Activated CD4-positive, alpha-beta T cell treated with anti-CD3 and anti-CD28 coated beads for 36 hours (primary cell): ENCODE measurements around the gene SH2B3. TPM values are rescaled to one million over a fixed set of nuclear protein-coding genes. Genes with fewer than 3 reads are reported as not detected.
"Not testable (repeated sequence)": the region's sequence is repeated elsewhere in the genome, so short reads cannot be mapped to it uniquely, and the experiment has no call there.

ENCODE experiments used
- ATAC-seq: fragments of 200-7000 bp; cut with Tn5 transposase; one replicate; pipeline ENCODE4 v1.10.0; 2021; ENCODE audit warnings: mild to moderate bottlenecking, moderate library complexity
- CTCF ChIA-PET: fragments of 350-600 bp; sonication (Branson Sonifier 250); formaldehyde crosslinking; loops from one replicate; lab custom pipeline; 2021; ENCODE audit warnings: antibody characterized with exemption; lab: Charles Lee
- POLR2A ChIA-PET: fragments of 350-600 bp; sonication (Branson Sonifier 250); formaldehyde crosslinking; loops from one replicate; lab custom pipeline; 2021; ENCODE audit warnings: antibody characterized with exemption, inconsistent platforms; lab: Charles Lee
- DNase-seq: peaks from one replicate; pipeline ENCODE4 v3.0.0-alpha.2; 2020
- H3K27ac Mint-ChIP-seq: one replicate; pipeline ENCODE4 v1.8.0; 2021; ENCODE audit warnings: mixed read lengths
- H3K27me3 Mint-ChIP-seq: one replicate; pipeline ENCODE4 v1.8.0; 2021; ENCODE audit warnings: mixed read lengths
- H3K36me3 Mint-ChIP-seq: one replicate; pipeline ENCODE4 v1.8.0; 2021; ENCODE audit warnings: low read depth, mixed read lengths
- H3K4me1 Mint-ChIP-seq: one replicate; pipeline ENCODE4 v1.8.0; 2021; ENCODE audit warnings: mixed read lengths
- H3K4me3 Mint-ChIP-seq: one replicate; pipeline ENCODE4 v1.8.0; 2021; ENCODE audit warnings: mild to moderate bottlenecking, moderate library complexity, mixed read lengths
- H3K9me3 Mint-ChIP-seq: one replicate; pipeline ENCODE4 v1.8.0; 2021; ENCODE audit warnings: low read depth, mixed read lengths
- intact Hi-C, 2 experiments: fragments of 100-400 bp; cut with DNase I in 1 of 2; cut with micrococcal nuclease in 1 of 2; formaldehyde crosslinking; loops; one replicate each; pipeline versions ENCODE4 v1.14.2 to v1.15.1; 2022 to 2024; cut with DNase I, micrococcal nuclease
- total RNA-seq, 2 experiments: library from RNA; stranded (reverse); gene quantifications; one replicate each; pipeline ENCODE4 v1.2.3, GENCODE V29; 2021

SH2B3 gene
- total RNA-seq, 2 experiments from 2014 or later = 29.2 to 32.7 TPM

DNA sequence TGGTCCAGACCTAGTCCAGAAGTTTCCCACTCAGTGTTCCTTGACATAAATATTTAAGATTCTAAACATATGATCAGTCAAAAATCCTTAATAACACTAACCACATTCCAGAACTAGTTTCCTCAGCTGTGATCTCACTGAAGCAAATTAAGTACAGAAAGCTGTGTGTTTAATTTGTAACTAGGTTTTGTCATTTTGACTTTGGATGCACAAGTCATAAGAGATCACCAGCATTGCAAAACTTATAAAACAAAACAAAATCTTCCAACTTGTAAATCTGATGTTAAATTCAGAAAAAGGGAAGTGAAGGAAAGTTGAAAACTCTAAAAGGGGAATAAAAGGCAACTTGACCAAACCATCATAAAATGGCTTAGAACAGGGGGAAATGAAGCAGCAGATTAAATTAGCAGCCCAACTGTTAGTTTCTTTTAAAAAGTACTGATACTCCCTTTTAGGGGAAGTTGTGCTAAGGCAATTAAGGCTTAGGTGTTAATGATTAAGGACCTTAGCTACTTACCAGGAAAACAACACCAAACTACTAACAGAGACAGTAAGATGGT is 56.6 kb downstream of the SH2B3 start:
- intact Hi-C loops = no loop called here
- ATAC-seq = no peak
- peak overlapping the region; percentile 72 for H3K27ac Mint-ChIP-seq
- H3K4me1 Mint-ChIP-seq = no peaks in the 10 kb centered on the region
- H3K27me3 Mint-ChIP-seq = no peaks in the 10 kb centered on the region
- POLR2A ChIA-PET = no interaction called here
- H3K9me3 Mint-ChIP-seq = no peaks in the 10 kb centered on the region
- peaks cover 5% of the 10 kb centered on the region for H3K36me3 Mint-ChIP-seq
- no peak for DNase-seq
- no peak overlapping the region for H3K4me3 Mint-ChIP-seq
- CTCF ChIA-PET = interaction anchor here (1.5 to 24.4 kb wide), 4 partner anchors 9 to 60 kb away, joined by 3 to 890 read pairs (median 26); partner anchors contain the start of gene SH2B3

DNA sequence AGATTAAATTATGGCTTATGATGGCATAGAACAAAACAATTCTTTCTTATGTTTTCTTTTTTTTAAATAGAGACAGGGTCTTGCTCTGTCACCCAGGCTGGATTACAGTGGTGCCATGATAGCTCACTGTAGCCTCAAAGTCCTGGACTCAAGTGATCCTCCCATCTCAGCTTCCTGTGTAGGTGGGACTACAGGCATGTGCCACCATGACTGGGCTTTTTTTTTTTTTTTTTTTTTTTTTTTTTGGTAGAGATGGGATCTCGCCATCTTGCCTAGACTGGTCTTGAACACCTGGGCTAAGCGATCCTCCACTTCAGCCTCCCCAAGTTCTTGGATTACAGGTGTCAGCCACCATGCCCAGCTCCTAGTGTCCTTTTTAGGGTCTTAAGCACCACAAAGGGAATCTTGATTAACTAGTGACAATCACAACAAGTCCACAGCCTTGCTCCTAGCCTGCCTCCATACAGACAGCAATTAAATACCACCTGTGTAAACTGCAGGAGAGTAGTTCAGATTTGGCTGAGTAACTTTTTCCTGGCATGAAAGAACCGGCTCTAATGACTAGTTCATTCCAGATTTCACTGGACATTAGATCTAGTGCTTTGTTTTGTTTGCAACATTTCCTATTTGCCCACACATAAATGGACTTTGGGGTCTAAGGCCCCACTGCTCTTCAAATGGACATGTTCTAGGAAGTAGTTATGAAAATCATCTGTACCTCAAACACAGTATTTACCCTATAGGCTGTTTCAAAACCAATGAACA is 61.6 kb downstream of the SH2B3 start:
- CTCF ChIA-PET = interaction anchor here (1.4 kb wide), 1 partner anchor 15 kb away, joined by 10 read pairs; no protein-coding TSS in a partner anchor
- no peak overlapping the region for H3K27ac Mint-ChIP-seq
- POLR2A ChIA-PET = interaction anchor here (0.7 kb wide), 1 partner anchor 22 kb away, joined by 4 read pairs; no protein-coding TSS in a partner anchor
- DNase-seq (no peak), ATAC-seq (no peak)
- H3K4me1 Mint-ChIP-seq = peaks cover 4% of the 10 kb centered on the region
- H3K9me3 Mint-ChIP-seq = no peaks in the 10 kb centered on the region
- intact Hi-C loops = no loop called here
- no peak overlapping the region for H3K4me3 Mint-ChIP-seq
- peaks cover 25% of the 10 kb centered on the region for H3K36me3 Mint-ChIP-seq
- H3K27me3 Mint-ChIP-seq = no peaks in the 10 kb centered on the region

GRCh38 chr12:111467857-111468241 is 62.1 kb downstream of the SH2B3 start:
- H3K4me3 Mint-ChIP-seq = no peak overlapping the region
- POLR2A ChIA-PET = no interaction called here
- peaks cover 25% of the 10 kb centered on the region for H3K36me3 Mint-ChIP-seq
- ATAC-seq = no peak
- no peaks in the 10 kb centered on the region for H3K9me3 Mint-ChIP-seq
- peaks cover 4% of the 10 kb centered on the region for H3K4me1 Mint-ChIP-seq
- no peak for DNase-seq
- no peaks in the 10 kb centered on the region for H3K27me3 Mint-ChIP-seq
- no peak overlapping the region for H3K27ac Mint-ChIP-seq
- intact Hi-C loops = no loop called here
- CTCF ChIA-PET = no interaction called here

DNA sequence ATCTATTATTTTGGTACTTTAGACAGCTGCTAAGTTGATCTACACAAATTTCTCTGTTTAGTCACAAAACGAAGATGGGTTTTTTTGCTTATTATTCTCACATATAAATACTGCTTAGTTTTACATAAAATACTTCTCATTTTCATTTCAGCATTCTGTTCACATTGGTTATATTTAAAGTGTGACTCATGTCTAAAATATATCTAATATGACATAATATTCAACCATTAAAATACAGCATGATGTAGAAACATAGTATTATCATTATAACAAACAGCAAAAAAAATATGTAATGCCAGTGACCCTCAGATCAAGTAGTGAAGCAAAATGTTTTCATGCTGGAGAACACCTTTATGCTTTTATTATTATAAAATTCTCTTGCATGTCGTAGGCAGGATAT is 63.7 kb downstream of the SH2B3 start:
- ChIA-PET CTCF (no interaction called here), POLR2A (no interaction called here)
- ATAC-seq = no peak
- DNase-seq = no peak
- no peaks in the 10 kb centered on the region for H3K27me3 Mint-ChIP-seq
- intact Hi-C loops = no loop called here
- peaks cover 31% of the 10 kb centered on the region for H3K36me3 Mint-ChIP-seq
- peaks cover 4% of the 10 kb centered on the region for H3K4me1 Mint-ChIP-seq
- H3K27ac Mint-ChIP-seq = no peak overlapping the region
- no peaks in the 10 kb centered on the region for H3K9me3 Mint-ChIP-seq
- H3K4me3 Mint-ChIP-seq = no peak overlapping the region

DNA sequence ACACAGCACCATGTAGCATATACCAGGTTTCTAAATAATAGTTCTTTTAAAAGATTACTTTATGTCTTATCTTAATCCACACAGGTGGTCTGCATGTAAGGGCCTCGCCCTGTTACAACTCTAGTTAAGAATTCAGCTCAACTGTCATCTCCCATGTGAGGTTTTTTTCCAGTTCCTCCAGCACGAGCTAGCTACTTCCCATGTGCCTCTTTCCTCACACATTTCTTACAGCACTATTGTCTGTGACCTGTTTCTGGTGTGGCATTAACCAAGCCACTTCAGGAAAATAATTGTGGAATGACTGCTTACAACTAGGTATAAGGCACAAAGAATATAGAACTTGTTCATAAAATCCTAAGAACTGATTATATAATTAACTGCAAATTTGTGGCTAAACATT is 65.5 kb downstream of the SH2B3 start:
- Mint-ChIP-seq H3K9me3 (no peaks in the 10 kb centered on the region), H3K4me1 (peaks cover 4% of the 10 kb centered on the region), H3K36me3 (peaks cover 28% of the 10 kb centered on the region), H3K4me3 (no peak overlapping the region), H3K27ac (no peak overlapping the region), H3K27me3 (no peaks in the 10 kb centered on the region)
- intact Hi-C loops = no loop called here
- ATAC-seq = no peak
- ChIA-PET POLR2A (no interaction called here), CTCF (interaction anchor here (1.1 to 1.9 kb wide), 5 partner anchors 9 to 74 kb away, joined by 4 to 9 read pairs (median 7); no protein-coding TSS in a partner anchor)
- no peak for DNase-seq

DNA sequence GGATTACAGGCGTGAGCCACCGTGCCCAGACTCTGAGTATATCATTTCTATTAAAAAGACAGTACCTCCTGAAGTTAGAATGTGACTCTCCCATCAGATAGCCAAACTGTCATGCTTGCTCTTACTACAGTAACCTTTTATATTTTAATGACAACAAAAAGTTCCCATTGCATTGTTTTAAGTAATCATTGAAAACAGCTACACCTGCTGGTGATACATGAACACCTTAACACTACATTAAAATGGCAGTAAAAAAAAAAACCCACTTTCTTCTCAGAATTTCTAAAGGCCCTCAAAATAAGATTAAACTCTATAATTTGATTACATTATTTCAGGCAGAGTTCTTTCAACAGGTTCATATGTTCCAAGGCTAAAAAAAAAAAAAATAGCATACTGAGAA is 76.7 kb downstream of the SH2B3 start:
- H3K4me1 Mint-ChIP-seq = no peaks in the 10 kb centered on the region
- no peaks in the 10 kb centered on the region for H3K9me3 Mint-ChIP-seq
- H3K27ac Mint-ChIP-seq = no peak overlapping the region
- ATAC-seq = no peak
- intact Hi-C loops = loop anchor here in 1 of 2 experiments (1.0 kb wide), 1 partner anchor 85 kb away; no protein-coding TSS in a partner anchor
- peaks cover 19% of the 10 kb centered on the region for H3K36me3 Mint-ChIP-seq
- H3K4me3 Mint-ChIP-seq = no peak overlapping the region
- DNase-seq = no peak
- ChIA-PET POLR2A (no interaction called here), CTCF (interaction anchor here (0.6 to 1.1 kb wide), 3 partner anchors 11 to 83 kb away, joined by 3 to 4 read pairs (median 3); no protein-coding TSS in a partner anchor)
- no peaks in the 10 kb centered on the region for H3K27me3 Mint-ChIP-seq

DNA sequence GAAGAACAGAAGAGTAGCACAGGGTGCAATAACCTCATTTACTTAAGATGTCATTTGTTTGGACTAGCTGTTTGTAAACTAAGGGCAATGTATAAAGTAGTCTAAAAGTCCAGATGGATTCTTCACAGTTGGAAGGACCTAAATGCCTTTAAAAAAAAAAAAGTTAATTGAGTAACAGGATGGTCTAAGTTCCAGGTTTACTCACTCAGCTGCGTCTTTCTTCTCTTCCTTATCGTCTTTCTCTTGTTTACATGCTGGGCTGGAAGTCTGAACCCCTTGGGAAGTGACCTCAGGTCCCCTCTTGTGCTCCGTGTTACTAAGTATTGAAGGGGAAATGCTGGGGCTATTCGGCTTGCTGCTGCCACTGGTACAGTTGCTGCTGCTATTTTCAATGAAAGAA is 82.5 kb downstream of the SH2B3 start:
- Mint-ChIP-seq H3K4me1 (no peaks in the 10 kb centered on the region), H3K36me3 (peaks cover 13% of the 10 kb centered on the region), H3K27ac (no peak overlapping the region), H3K4me3 (no peak overlapping the region), H3K9me3 (no peaks in the 10 kb centered on the region), H3K27me3 (no peaks in the 10 kb centered on the region)
- DNase-seq (no peak), ATAC-seq (no peak)
- intact Hi-C loops = no loop called here
- CTCF ChIA-PET = interaction anchor here (1.4 kb wide), 1 partner anchor 36 kb away, joined by 5 read pairs; no protein-coding TSS in a partner anchor
- POLR2A ChIA-PET = interaction anchor here (0.7 kb wide), 1 partner anchor 106 kb away, joined by 3 read pairs; no protein-coding TSS in a partner anchor

GRCh38 chr12:111488798-111489197 is 83.1 kb downstream of the SH2B3 start:
- H3K9me3 Mint-ChIP-seq = no peaks in the 10 kb centered on the region
- no peaks in the 10 kb centered on the region for H3K4me1 Mint-ChIP-seq
- POLR2A ChIA-PET = no interaction called here
- no peak overlapping the region for H3K27ac Mint-ChIP-seq
- no peak for DNase-seq
- peaks cover 13% of the 10 kb centered on the region for H3K36me3 Mint-ChIP-seq
- ATAC-seq = no peak
- intact Hi-C loops = no loop called here
- CTCF ChIA-PET = interaction anchor here (0.8 to 1.4 kb wide), 3 partner anchors 9 to 93 kb away, joined by 3 to 5 read pairs (median 4); no protein-coding TSS in a partner anchor
- H3K27me3 Mint-ChIP-seq = no peaks in the 10 kb centered on the region
- no peak overlapping the region for H3K4me3 Mint-ChIP-seq

- H3K4me1 Mint-ChIP-seq, ATAC-seq, POLR2A ChIA-PET, H3K27me3 Mint-ChIP-seq, H3K27ac Mint-ChIP-seq, H3K9me3 Mint-ChIP-seq, CTCF ChIA-PET, DNase-seq, H3K4me3 Mint-ChIP-seq, intact Hi-C loops: not testable (repeated sequence)
- peaks cover 17% of the 10 kb centered on the region for H3K36me3 Mint-ChIP-seq
These were observed 87.3 kb downstream of the SH2B3 start for GRCh38 chr12:111492979-111493378.

DNA sequence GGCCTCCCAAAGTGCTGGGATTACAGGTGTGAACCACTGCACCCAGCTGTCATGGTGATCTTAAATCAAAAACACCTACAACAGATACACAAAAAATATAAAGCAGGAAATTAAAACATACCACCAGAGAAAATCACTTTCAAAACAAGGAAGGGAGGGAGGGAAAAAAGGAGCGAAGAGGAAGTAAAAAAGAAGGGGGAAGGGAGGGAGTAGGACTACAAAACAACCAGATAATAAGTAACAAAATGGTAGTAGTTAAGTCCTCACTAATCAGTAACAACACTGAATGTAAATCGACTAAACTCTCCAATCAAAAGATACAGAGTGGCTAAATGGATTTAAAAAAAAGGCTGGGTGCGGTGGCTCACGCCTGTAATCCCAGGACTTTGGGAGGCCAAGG is 89.0 kb downstream of the SH2B3 start:
- ChIA-PET POLR2A (no interaction called here), CTCF (interaction anchor here (1.1 kb wide), 1 partner anchor 43 kb away, joined by 7 read pairs; no protein-coding TSS in a partner anchor)
- peaks cover 18% of the 10 kb centered on the region for H3K36me3 Mint-ChIP-seq
- H3K9me3 Mint-ChIP-seq = no peaks in the 10 kb centered on the region
- no peaks in the 10 kb centered on the region for H3K4me1 Mint-ChIP-seq
- intact Hi-C loops = no loop called here
- DNase-seq = no peak
- H3K4me3 Mint-ChIP-seq = no peak overlapping the region
- no peaks in the 10 kb centered on the region for H3K27me3 Mint-ChIP-seq
- no peak for ATAC-seq
- no peak overlapping the region for H3K27ac Mint-ChIP-seq
